IMR-90 (cell line): ENCODE data around the gene KLHL17. TPM values are rescaled to one million over a fixed set of nuclear protein-coding genes. Genes with fewer than 3 reads are reported as not detected.

ENCODE experiments used
- ATAC-seq: fragments of 200-7000 bp; cut with Tn5 transposase; 2 replicates; pipeline ENCODE4 v1.9.1; 2020; ENCODE audit warnings: low read depth, mild to moderate bottlenecking, moderate library complexity
- BruUV-seq: library from RNA; stranded (reverse); fragments of 400-500 nt; replicated peaks from 2 replicates; lab custom pipeline; 2021; lab: Mats Ljungman, UMichigan
- CTCF ChIA-PET: fragments of 300-600 bp; formaldehyde crosslinking; extraction: SDS; loops from one replicate; lab custom pipeline; 2021; ENCODE audit warnings: antibody characterized with exemption; lab: Yijun Ruan, JAX
- POLR2A ChIA-PET: fragments of 300-600 bp; sonication (Branson Sonifier 250); formaldehyde crosslinking; loops from one replicate; lab custom pipeline; 2022; ENCODE audit warnings: antibody characterized with exemption; ENCODE audit not compliant: unreplicated experiment; lab: Charles Lee
- DNase-seq: peaks from one replicate; pipeline ENCODE4 v3.0.0; 2013
- H2AFZ ChIP-seq: replicated peaks from 2 replicates; pipeline ENCODE3; 2013; ENCODE audit warnings: low read length, mild to moderate bottlenecking; ENCODE audit not compliant: poor library complexity
- H2AK5ac ChIP-seq: 2 replicates; pipeline ENCODE4 v1.6.1; 2013; ENCODE audit warnings: low read depth, low read length, inconsistent platforms
- H2AK9ac ChIP-seq: replicated peaks from 2 replicates; pipeline ENCODE3; 2013; ENCODE audit warnings: mild to moderate bottlenecking, low read depth, low read length, moderate library complexity; ENCODE audit not compliant: poor library complexity
- H2BK120ac ChIP-seq: 2 replicates; pipeline ENCODE4 v1.6.1; 2013; ENCODE audit warnings: low read depth, low read length, inconsistent platforms
- H2BK15ac ChIP-seq: 3 replicates; pipeline ENCODE4 v1.6.1; 2013; ENCODE audit warnings: low read depth, low read length, inconsistent platforms
- H2BK20ac ChIP-seq: 2 replicates; pipeline ENCODE4 v1.6.1; 2013; ENCODE audit warnings: low read depth, mild to moderate bottlenecking, inconsistent platforms, low read length, moderate library complexity
- H2BK5ac ChIP-seq: 2 replicates; pipeline ENCODE4 v1.6.1; 2013; ENCODE audit warnings: mild to moderate bottlenecking, low read depth, low read length, inconsistent platforms; ENCODE audit not compliant: poor library complexity, severe bottlenecking
- H3K14ac ChIP-seq: replicated peaks from 2 replicates; pipeline ENCODE4 v1.6.1; 2013; ENCODE audit warnings: low read depth, low read length, inconsistent platforms
- H3K18ac ChIP-seq: 2 replicates; pipeline ENCODE4 v1.6.1; 2013; ENCODE audit warnings: low read depth, low read length, control low read depth
- H3K23ac ChIP-seq: 2 replicates; pipeline ENCODE4 v1.6.1; 2013; ENCODE audit warnings: low read depth, low read length, inconsistent platforms
- H3K27ac ChIP-seq: 2 replicates; pipeline ENCODE4 v1.5.1; 2013; ENCODE audit warnings: mild to moderate bottlenecking, control low read depth, low read length; ENCODE audit not compliant: insufficient read depth
- H3K27me3 ChIP-seq: 2 replicates; pipeline ENCODE4 v1.6.1; 2013; ENCODE audit warnings: low read length; ENCODE audit not compliant: control insufficient read depth, insufficient read depth
- H3K36me3 ChIP-seq: 2 replicates; pipeline ENCODE4 v1.6.1; 2013; ENCODE audit warnings: low read length, mixed read lengths; ENCODE audit not compliant: control insufficient read depth, insufficient read depth
- H3K4ac ChIP-seq: 2 replicates; pipeline ENCODE4 v1.6.1; 2013; ENCODE audit warnings: low read depth, low read length, inconsistent platforms
- H3K4me1 ChIP-seq: 2 replicates; pipeline ENCODE4 v1.6.1; 2013; ENCODE audit warnings: low read length, mixed read lengths; ENCODE audit not compliant: control insufficient read depth, insufficient read depth
- H3K4me2 ChIP-seq: 2 replicates; pipeline ENCODE4 v1.6.1; 2013; ENCODE audit warnings: low read depth, mild to moderate bottlenecking, control low read depth, low read length, moderate library complexity
- H3K4me3 ChIP-seq: 2 replicates; pipeline ENCODE4 v1.5.1; 2013; ENCODE audit warnings: low read depth, mild to moderate bottlenecking, control low read depth, low read length, moderate library complexity; ENCODE audit not compliant: insufficient read depth
- H3K56ac ChIP-seq: 2 replicates; pipeline ENCODE4 v1.6.1; 2013; ENCODE audit warnings: low read length, inconsistent platforms; ENCODE audit not compliant: insufficient read depth; ENCODE audit errors: extremely low read depth
- H3K79me1 ChIP-seq, 2 experiments: 2 replicates each; pipeline ENCODE4 v1.6.1; 2013; ENCODE audit warnings: low read length in 2 of 2, inconsistent platforms in 1 of 2, low read depth in 1 of 2
- H3K9ac ChIP-seq: 2 replicates; pipeline ENCODE4 v1.6.1; 2013; ENCODE audit warnings: low read depth, low read length, control low read depth
- H3K9me1 ChIP-seq: 2 replicates; pipeline ENCODE4 v1.6.1; 2013; ENCODE audit warnings: low read length, inconsistent platforms; ENCODE audit not compliant: insufficient read depth
- H3K9me3 ChIP-seq: 2 replicates; pipeline ENCODE4 v1.6.1; 2013; ENCODE audit warnings: low read length; ENCODE audit not compliant: control insufficient read depth, insufficient read depth
- H4K20me1 ChIP-seq: 2 replicates; pipeline ENCODE4 v1.6.1; 2013; ENCODE audit warnings: low read length, inconsistent platforms; ENCODE audit not compliant: insufficient read depth
- H4K5ac ChIP-seq: 2 replicates; pipeline ENCODE4 v1.6.1; 2013; ENCODE audit warnings: mild to moderate bottlenecking, low read depth, low read length, control low read depth
- H4K8ac ChIP-seq, 2 experiments: 2 replicates each; pipeline ENCODE4 v1.6.1; 2013; ENCODE audit warnings: low read depth in 2 of 2, low read length in 2 of 2, control low read depth in 1 of 2, inconsistent platforms in 1 of 2
- H4K91ac ChIP-seq: 2 replicates; pipeline ENCODE4 v1.6.1; 2013; ENCODE audit warnings: low read depth, low read length, inconsistent platforms; ENCODE audit not compliant: insufficient read depth
- POLR2A ChIP-seq: IDR thresholded peaks from 2 replicates; pipeline ENCODE4 v1.6.1; 2012; ENCODE audit warnings: mild to moderate bottlenecking, low read depth, low read length
- RFX5 ChIP-seq: IDR thresholded peaks from 2 replicates; pipeline ENCODE4 v1.8.0; 2012; ENCODE audit warnings: low read depth, mild to moderate bottlenecking, low read length, moderate library complexity
- WGBS, 2 experiments: methylation state at CpG; one replicate each; pipeline versions ENCODE4 v1.1.5 to v1.1.7; 2013; ENCODE audit warnings: missing lambda C conversion rate in 2 of 2; ENCODE audit not compliant: insufficient read length in 1 of 2; ENCODE audit errors: extremely low coverage in 2 of 2; 5-methylcytosine and 5-hydroxymethylcytosine counted together
- dilution Hi-C: fragments of 300-500 bp; cut with HindIII; formaldehyde crosslinking; loops from one replicate; pipeline ENCODE4 v1.14.3; 2018; ENCODE audit warnings: low sequenced_read_pairs; ENCODE audit not compliant: unreplicated experiment
- in situ Hi-C: fragments of 300-500 bp; cut with MboI; formaldehyde crosslinking; loops from 3 replicates; pipeline ENCODE4 v1.14.3; 2019; ENCODE audit warnings: low sequenced_read_pairs, inconsistent platforms, mixed read lengths
- intact Hi-C: fragments of 100-400 bp; cut with micrococcal nuclease; formaldehyde crosslinking; loops from 2 replicates; pipeline ENCODE4 v1.10.0; 2022
- polyA plus RNA-seq, 3 experiments: library from polyadenylated mRNA; depleted of rRNA; stranded (reverse); fragments of >200 nt; gene quantifications; 2 replicates each; pipeline ENCODE4 v1.2.3, GENCODE V29; 2012; ENCODE audit warnings: low replicate concordance in 1 of 3
- total RNA-seq: library from RNA; depleted of rRNA; stranded (reverse); fragments of >200 nt; gene quantifications from 2 replicates; pipeline ENCODE4 v1.2.3, GENCODE V29; 2012

The KLHL17 gene
- total and polyA plus RNA-seq, 2 of the 4 experiments (the other 2 are of a cell fraction) = 3.4 to 41.0 TPM

GRCh38 chr1:917076-917459, 43.3 kb upstream of the KLHL17 start:
- H3K27ac ChIP-seq = no peak overlapping the region
- TF ChIP-seq POLR2A = no peak
- no peak for TF ChIP-seq RFX5
- ATAC-seq (no peak), DNase-seq (no peak)
- H3K56ac ChIP-seq = no peak overlapping the region
- no peak overlapping the region for H3K23ac ChIP-seq
- no peak overlapping the region for H2AK5ac ChIP-seq
- no peaks in the 10 kb centered on the region; the same call in 1 of the 2 replicates for H3K27me3 ChIP-seq
- no peak overlapping the region for H4K91ac ChIP-seq
- ChIA-PET POLR2A (no interaction called here), CTCF (no interaction called here)
- H2AFZ ChIP-seq = no peak overlapping the region
- no peak overlapping the region for H4K8ac ChIP-seq
- peaks cover 4 to 8% of the 10 kb centered on the region in 2 experiments; a peak in 1 of 4 replicates for H3K79me1 ChIP-seq
- H3K9ac ChIP-seq = no peak overlapping the region
- no peak overlapping the region for H3K14ac ChIP-seq
- H3K4me2 ChIP-seq = no peak overlapping the region; the same call in 1 of the 2 replicates
- H2AK9ac ChIP-seq = peak overlapping the region; percentile 24
- H3K4me3 ChIP-seq = no peak overlapping the region
- peaks cover 19% of the 10 kb centered on the region for H3K4me1 ChIP-seq
- no peak overlapping the region for H3K18ac ChIP-seq
- H3K4ac ChIP-seq = no peak overlapping the region; the same call in 1 of the 2 replicates
- no peak overlapping the region for H2BK20ac ChIP-seq
- dilution Hi-C loops = no loop called here
- BruUV-seq = no TSS peak
- H4K20me1 ChIP-seq = no peaks in the 10 kb centered on the region; the same call in 1 of the 2 replicates
- in situ Hi-C loops = no loop called here
- no peak overlapping the region for H2BK5ac ChIP-seq
- H2BK15ac ChIP-seq = no peak overlapping the region
- no CpG with 5 or more reads among the region's 7 CpGs for WGBS, 2 experiments
- H3K9me3 ChIP-seq = no peaks in the 10 kb centered on the region
- H3K36me3 ChIP-seq = peaks cover 2% of the 10 kb centered on the region; the same call in 1 of the 2 replicates
- peaks cover 5% of the 10 kb centered on the region for H3K9me1 ChIP-seq
- H2BK120ac ChIP-seq = no peak overlapping the region
- intact Hi-C loops = no loop called here
- no peak overlapping the region for H4K5ac ChIP-seq
